ENCODE data around the gene PLK5.

PLK5 gene

GRCh38 chr19:1486720-1487575 is 36.9 kb upstream of the PLK5 start:
- Histone ChIP-seq H2AFZ (ENCODE audit: low read length) (no peak overlapping the region), H4K8ac (ENCODE audit: low read depth, low read length) (peak overlapping the region; percentile 48), H3K9me3 (replicated peaks in 1 of 2; ENCODE audit: control insufficient read depth in 2 of 2, insufficient read depth in 1 of 2, low read depth in 1 of 2, low read length in 2 of 2) (no peaks in the 10 kb centered on the region), H3K36me3 (replicated peaks in 1 of 2; ENCODE audit: control insufficient read depth in 2 of 2, insufficient read depth in 2 of 2, low read length in 2 of 2) (no peaks in the 10 kb centered on the region), H3K4ac (ENCODE audit: low read length) (peak overlapping the region; percentile 37), H3K14ac (ENCODE audit: low read length) (no peak overlapping the region), H4K91ac (ENCODE audit: low read depth, low read length, poor library complexity) (no peak overlapping the region), H2BK5ac (ENCODE audit: low read length) (no peak overlapping the region), H3K18ac (ENCODE audit: low read length) (no peak overlapping the region), H3K4me2 (ENCODE audit: insufficient read depth, low read length, poor library complexity, severe bottlenecking) (no peak overlapping the region), H3K4me3 (ENCODE audit: low read length in 2 of 2) (no peak overlapping the region), H2BK12ac (ENCODE audit: low read length) (peak overlapping the region; percentile 10), H3K27ac (replicated peaks; ENCODE audit: low read length) (no peak overlapping the region), H3K4me1 (ENCODE audit: control insufficient read depth in 2 of 2, insufficient read depth in 1 of 2, low read depth in 1 of 2, low read length in 2 of 2) (peaks cover 11 to 13% of the 10 kb centered on the region in 2 donors), H3K9ac (ENCODE audit: low read depth, low read length, poor library complexity) (peak overlapping the region; percentile 78), H3K23ac (ENCODE audit: low read depth, low read length, poor library complexity) (no peak overlapping the region), H3K27me3 (ENCODE audit: control insufficient read depth in 3 of 3, insufficient read depth in 3 of 3, low read depth in 1 of 3, low read length in 3 of 3) (peaks cover 3 to 9% (median 8%) of the 10 kb centered on the region in 3 experiments), H2AK5ac (ENCODE audit: low read depth, low read length) (peak overlapping the region; percentile 90), H3K79me1 (ENCODE audit: low read depth, low read length) (peaks cover 7% of the 10 kb centered on the region), H2BK120ac (ENCODE audit: low read depth, low read length) (no peak overlapping the region), H2BK15ac (ENCODE audit: low read length) (peak overlapping the region; percentile 75)
- DNase-seq (ENCODE audit: low spot score) = no peak
- no CpG with 5 or more reads among the region's 56 CpGs for WGBS, 2 donors (ENCODE audit: extremely low coverage in 2 of 2, insufficient read length in 2 of 2, insufficient replicate concordance in 1 of 2)

GRCh38 chr19:1487576-1488281 is 36.1 kb upstream of the PLK5 start:
- H2BK5ac ChIP-seq (ENCODE audit: low read length) = peak overlapping the region; percentile 39
- no peak overlapping the region for H2AFZ ChIP-seq (ENCODE audit: low read length)
- H3K79me1 ChIP-seq (ENCODE audit: low read depth, low read length) = peaks cover 4% of the 10 kb centered on the region
- peak overlapping the region; percentile 71 for H3K14ac ChIP-seq (ENCODE audit: low read length)
- no CpG with 5 or more reads among the region's 40 CpGs for WGBS, 2 donors (ENCODE audit: extremely low coverage in 2 of 2, insufficient read length in 2 of 2, insufficient replicate concordance in 1 of 2)
- no peak for DNase-seq (ENCODE audit: low spot score)
- no peak overlapping the region for H3K4me2 ChIP-seq (ENCODE audit: insufficient read depth, low read length, poor library complexity, severe bottlenecking)
- peak overlapping the region; percentile 73 for H3K23ac ChIP-seq (ENCODE audit: low read depth, low read length, poor library complexity)
- peak overlapping the region; percentile 22 for H2BK12ac ChIP-seq (ENCODE audit: low read length)
- H4K8ac ChIP-seq (ENCODE audit: low read depth, low read length) = peak overlapping the region; percentile 65
- no peaks in the 10 kb centered on the region for H3K9me3 ChIP-seq (replicated peaks in 1 of 2; ENCODE audit: control insufficient read depth in 2 of 2, insufficient read depth in 1 of 2, low read depth in 1 of 2, low read length in 2 of 2)
- H4K91ac ChIP-seq (ENCODE audit: low read depth, low read length, poor library complexity) = peak overlapping the region; percentile 85
- H3K4ac ChIP-seq (ENCODE audit: low read length) = no peak overlapping the region
- H3K18ac ChIP-seq (ENCODE audit: low read length) = peak overlapping the region; percentile 80
- H2AK5ac ChIP-seq (ENCODE audit: low read depth, low read length) = peak overlapping the region; percentile 95
- no peak overlapping the region for H3K4me3 ChIP-seq (ENCODE audit: low read length in 2 of 2)
- peaks cover 15% of the 10 kb centered on the region in 2 donors for H3K4me1 ChIP-seq (ENCODE audit: control insufficient read depth in 2 of 2, insufficient read depth in 1 of 2, low read depth in 1 of 2, low read length in 2 of 2)
- peaks cover 3 to 16% (median 14%) of the 10 kb centered on the region in 3 experiments for H3K27me3 ChIP-seq (ENCODE audit: control insufficient read depth in 3 of 3, insufficient read depth in 3 of 3, low read depth in 1 of 3, low read length in 3 of 3)
- H3K36me3 ChIP-seq (replicated peaks in 1 of 2; ENCODE audit: control insufficient read depth in 2 of 2, insufficient read depth in 2 of 2, low read length in 2 of 2) = no peaks in the 10 kb centered on the region
- H2BK15ac ChIP-seq (ENCODE audit: low read length) = peak overlapping the region; percentile 58
- no peak overlapping the region for H2BK120ac ChIP-seq (ENCODE audit: low read depth, low read length)
- no peak overlapping the region for H3K27ac ChIP-seq (replicated peaks; ENCODE audit: low read length)
- peak overlapping the region; percentile 60 for H3K9ac ChIP-seq (ENCODE audit: low read depth, low read length, poor library complexity)

- Histone ChIP-seq H3K4ac (ENCODE audit: low read length) (no peak overlapping the region), H2BK5ac (ENCODE audit: low read length) (peak overlapping the region; percentile 39), H3K36me3 (replicated peaks in 1 of 2; ENCODE audit: control insufficient read depth in 2 of 2, insufficient read depth in 2 of 2, low read length in 2 of 2) (no peaks in the 10 kb centered on the region), H4K91ac (ENCODE audit: low read depth, low read length, poor library complexity) (peak overlapping the region; percentile 85), H3K27me3 (ENCODE audit: control insufficient read depth in 3 of 3, insufficient read depth in 3 of 3, low read depth in 1 of 3, low read length in 3 of 3) (peaks cover 3 to 18% (median 14%) of the 10 kb centered on the region in 3 experiments), H3K18ac (ENCODE audit: low read length) (peak overlapping the region; percentile 80), H2BK12ac (ENCODE audit: low read length) (peak overlapping the region; percentile 22), H3K27ac (replicated peaks; ENCODE audit: low read length) (no peak overlapping the region), H3K4me3 (ENCODE audit: low read length in 2 of 2) (no peak overlapping the region), H3K79me1 (ENCODE audit: low read depth, low read length) (peaks cover 2% of the 10 kb centered on the region), H3K4me2 (ENCODE audit: insufficient read depth, low read length, poor library complexity, severe bottlenecking) (no peak overlapping the region), H3K23ac (ENCODE audit: low read depth, low read length, poor library complexity) (peak overlapping the region; percentile 73), H2AFZ (ENCODE audit: low read length) (no peak overlapping the region), H2BK15ac (ENCODE audit: low read length) (peak overlapping the region; percentile 58), H3K4me1 (ENCODE audit: control insufficient read depth in 2 of 2, insufficient read depth in 1 of 2, low read depth in 1 of 2, low read length in 2 of 2) (peaks cover 15 to 20% of the 10 kb centered on the region in 2 donors), H3K9me3 (replicated peaks in 1 of 2; ENCODE audit: control insufficient read depth in 2 of 2, insufficient read depth in 1 of 2, low read depth in 1 of 2, low read length in 2 of 2) (no peaks in the 10 kb centered on the region), H2AK5ac (ENCODE audit: low read depth, low read length) (peak overlapping the region; percentile 95), H4K8ac (ENCODE audit: low read depth, low read length) (peak overlapping the region; percentile 65), H2BK120ac (ENCODE audit: low read depth, low read length) (no peak overlapping the region), H3K9ac (ENCODE audit: low read depth, low read length, poor library complexity) (no peak overlapping the region), H3K14ac (ENCODE audit: low read length) (peak overlapping the region; percentile 71)
- WGBS, 2 donors (ENCODE audit: extremely low coverage in 2 of 2, insufficient read length in 2 of 2, insufficient replicate concordance in 1 of 2) = no CpG with 5 or more reads among the region's 11 CpGs
- no peak for DNase-seq (ENCODE audit: low spot score)
Measured at GRCh38 chr19:1488282-1488601, 35.6 kb upstream of the PLK5 start.
